ENCODE measurements around the gene LARP4B. TPM values are rescaled to one million over a fixed set of nuclear protein-coding genes. Genes with fewer than 3 reads are reported as not detected.

LARP4B gene
- total and polyA plus RNA-seq, 2 of the 13 experiments (the other 11 are each of a cell fraction or from before 2014, with no cell fraction given), result 19.5 to 30.2 TPM

DNA sequence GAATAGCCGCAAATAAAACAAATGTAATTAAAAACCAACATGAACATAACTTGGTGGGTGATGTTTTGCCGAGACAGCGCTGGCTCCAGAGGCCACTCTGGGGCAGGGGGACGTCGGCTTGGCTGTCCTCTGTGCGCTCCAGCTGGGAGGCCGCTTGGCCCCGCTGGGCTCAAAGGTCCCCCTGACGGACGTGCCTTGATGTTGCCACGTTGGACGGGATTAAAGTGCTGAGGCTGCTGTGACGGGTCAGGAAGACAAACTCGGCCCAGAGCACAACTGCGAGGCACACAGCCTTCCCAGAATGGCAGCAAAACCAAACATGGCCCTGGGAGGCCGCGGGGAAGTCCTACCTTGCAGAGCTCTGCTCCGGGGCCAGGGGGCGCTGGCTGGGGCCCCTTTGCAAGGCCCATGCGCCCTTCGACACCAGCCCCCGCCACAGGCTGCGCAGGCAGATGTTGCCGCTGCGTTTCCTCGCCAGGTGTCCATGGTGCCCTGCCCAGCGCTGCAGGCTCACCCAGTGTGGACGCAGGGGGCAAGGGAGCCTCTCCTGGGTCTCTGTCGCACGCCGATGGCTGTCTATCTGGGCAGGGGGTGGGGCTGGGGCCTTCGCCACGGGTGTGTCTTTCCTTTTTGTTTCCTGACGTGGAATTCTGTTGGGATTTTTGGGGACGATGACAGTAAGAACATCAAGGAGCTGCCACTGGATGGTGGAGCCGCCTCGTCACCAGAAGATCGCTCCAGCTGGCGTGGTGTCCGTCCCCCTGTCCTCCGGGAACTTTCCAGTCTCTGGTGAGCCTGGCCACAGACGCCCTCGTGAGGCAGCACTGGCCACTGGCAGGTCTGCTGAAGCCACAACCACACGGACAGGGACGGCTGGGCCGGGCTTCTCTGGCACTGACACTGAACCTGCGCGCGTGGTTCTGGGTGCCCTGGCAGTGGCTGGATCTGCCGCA, 142.4 kb downstream of the LARP4B start (continued):
- TF ChIP-seq, protein P1, sequence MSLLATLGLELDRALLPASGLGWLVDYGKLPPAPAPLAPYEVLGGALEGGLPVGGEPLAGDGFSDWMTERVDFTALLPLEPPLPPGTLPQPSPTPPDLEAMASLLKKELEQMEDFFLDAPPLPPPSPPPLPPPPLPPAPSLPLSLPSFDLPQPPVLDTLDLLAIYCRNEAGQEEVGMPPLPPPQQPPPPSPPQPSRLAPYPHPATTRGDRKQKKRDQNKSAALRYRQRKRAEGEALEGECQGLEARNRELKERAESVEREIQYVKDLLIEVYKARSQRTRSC (CRISPR knock-in tag; IDR thresholded peaks at IDR 0.05; ENCODE audit: low read depth), result no peak
- TF ChIP-seq ESRRA (CRISPR knock-in tag; IDR thresholded peaks at IDR 0.05; ENCODE audit: low read depth), result peak; percentile 50; the same call in 1 of the 2 replicates
- peak; percentile 52; the same call in 1 of the 2 replicates for TF ChIP-seq ZNF556 (CRISPR knock-in tag; IDR thresholded peaks at IDR 0.05; ENCODE audit: borderline replicate concordance)
- peak; percentile 64 for TF ChIP-seq TCF7 (IDR thresholded peaks at IDR 0.05; ENCODE audit: low read depth)
- TF ChIP-seq MAF1 (CRISPR knock-in tag; IDR thresholded peaks at IDR 0.05; ENCODE audit: borderline replicate concordance), result no peak
- TF ChIP-seq, protein P2, sequence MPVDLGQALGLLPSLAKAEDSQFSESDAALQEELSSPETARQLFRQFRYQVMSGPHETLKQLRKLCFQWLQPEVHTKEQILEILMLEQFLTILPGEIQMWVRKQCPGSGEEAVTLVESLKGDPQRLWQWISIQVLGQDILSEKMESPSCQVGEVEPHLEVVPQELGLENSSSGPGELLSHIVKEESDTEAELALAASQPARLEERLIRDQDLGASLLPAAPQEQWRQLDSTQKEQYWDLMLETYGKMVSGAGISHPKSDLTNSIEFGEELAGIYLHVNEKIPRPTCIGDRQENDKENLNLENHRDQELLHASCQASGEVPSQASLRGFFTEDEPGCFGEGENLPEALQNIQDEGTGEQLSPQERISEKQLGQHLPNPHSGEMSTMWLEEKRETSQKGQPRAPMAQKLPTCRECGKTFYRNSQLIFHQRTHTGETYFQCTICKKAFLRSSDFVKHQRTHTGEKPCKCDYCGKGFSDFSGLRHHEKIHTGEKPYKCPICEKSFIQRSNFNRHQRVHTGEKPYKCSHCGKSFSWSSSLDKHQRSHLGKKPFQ (CRISPR knock-in tag; IDR thresholded peaks at IDR 0.05; ENCODE audit: insufficient replicate concordance), result no peak
- no peak for TF ChIP-seq NR3C1 (CRISPR knock-in tag; IDR thresholded peaks at IDR 0.05)
- TF ChIP-seq, protein P3, sequence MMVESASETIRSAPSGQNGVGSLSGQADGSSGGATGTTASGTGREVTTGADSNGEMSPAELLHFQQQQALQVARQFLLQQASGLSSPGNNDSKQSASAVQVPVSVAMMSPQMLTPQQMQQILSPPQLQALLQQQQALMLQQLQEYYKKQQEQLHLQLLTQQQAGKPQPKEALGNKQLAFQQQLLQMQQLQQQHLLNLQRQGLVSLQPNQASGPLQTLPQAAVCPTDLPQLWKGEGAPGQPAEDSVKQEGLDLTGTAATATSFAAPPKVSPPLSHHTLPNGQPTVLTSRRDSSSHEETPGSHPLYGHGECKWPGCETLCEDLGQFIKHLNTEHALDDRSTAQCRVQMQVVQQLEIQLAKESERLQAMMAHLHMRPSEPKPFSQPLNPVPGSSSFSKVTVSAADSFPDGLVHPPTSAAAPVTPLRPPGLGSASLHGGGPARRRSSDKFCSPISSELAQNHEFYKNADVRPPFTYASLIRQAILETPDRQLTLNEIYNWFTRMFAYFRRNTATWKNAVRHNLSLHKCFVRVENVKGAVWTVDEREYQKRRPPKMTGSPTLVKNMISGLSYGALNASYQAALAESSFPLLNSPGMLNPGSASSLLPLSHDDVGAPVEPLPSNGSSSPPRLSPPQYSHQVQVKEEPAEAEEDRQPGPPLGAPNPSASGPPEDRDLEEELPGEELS (CRISPR knock-in tag; IDR thresholded peaks at IDR 0.05), result peak; percentile 42; the same call in 1 of the 2 replicates
- no peak for TF ChIP-seq EED (CRISPR knock-in tag; IDR thresholded peaks at IDR 0.05)
- TF ChIP-seq ZNF570 (CRISPR knock-in tag; IDR thresholded peaks at IDR 0.05; ENCODE audit: borderline replicate concordance), result no peak
- no peak for TF ChIP-seq ZSCAN20 (CRISPR knock-in tag; IDR thresholded peaks at IDR 0.05; ENCODE audit: borderline replicate concordance)
- no peak for TF ChIP-seq SETDB1 (CRISPR knock-in tag; IDR thresholded peaks at IDR 0.05; ENCODE audit: borderline replicate concordance)
- TF ChIP-seq SP1 (IDR thresholded peaks at IDR 0.05), result no peak
- TF ChIP-seq SP1 (CRISPR knock-in tag; IDR thresholded peaks at IDR 0.05), result no peak
- TF ChIP-seq SMARCC2 (IDR thresholded peaks at IDR 0.05), result no peak
- no peak for TF ChIP-seq ELF4 (CRISPR knock-in tag; IDR thresholded peaks at IDR 0.05; ENCODE audit: borderline replicate concordance)
- no peak for TF ChIP-seq ZNF235 (CRISPR knock-in tag; IDR thresholded peaks at IDR 0.05; ENCODE audit: borderline replicate concordance)
- TF ChIP-seq, protein P4, sequence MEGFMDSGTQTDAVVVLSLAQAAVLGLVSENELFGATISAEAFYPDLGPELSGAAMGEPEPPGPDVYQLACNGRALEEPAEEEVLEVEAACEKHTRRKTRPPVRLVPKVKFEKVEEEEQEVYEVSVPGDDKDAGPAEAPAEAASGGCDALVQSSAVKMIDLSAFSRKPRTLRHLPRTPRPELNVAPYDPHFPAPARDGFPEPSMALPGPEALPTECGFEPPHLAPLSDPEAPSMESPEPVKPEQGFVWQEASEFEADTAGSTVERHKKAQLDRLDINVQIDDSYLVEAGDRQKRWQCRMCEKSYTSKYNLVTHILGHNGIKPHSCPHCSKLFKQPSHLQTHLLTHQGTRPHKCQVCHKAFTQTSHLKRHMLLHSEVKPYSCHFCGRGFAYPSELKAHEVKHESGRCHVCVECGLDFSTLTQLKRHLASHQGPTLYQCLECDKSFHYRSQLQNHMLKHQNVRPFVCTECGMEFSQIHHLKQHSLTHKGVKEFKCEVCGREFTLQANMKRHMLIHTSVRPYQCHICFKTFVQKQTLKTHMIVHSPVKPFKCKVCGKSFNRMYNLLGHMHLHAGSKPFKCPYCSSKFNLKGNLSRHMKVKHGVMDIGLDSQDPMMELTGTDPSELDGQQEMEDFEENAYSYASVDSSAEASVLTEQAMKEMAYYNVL (CRISPR knock-in tag; IDR thresholded peaks at IDR 0.05; ENCODE audit: borderline replicate concordance), result peak; percentile 21; the same call in 1 of the 2 replicates
- no peak for TF ChIP-seq KLF15 (CRISPR knock-in tag; IDR thresholded peaks at IDR 0.05; ENCODE audit: borderline replicate concordance)
- no peak for TF ChIP-seq ZNF33B (CRISPR knock-in tag; IDR thresholded peaks at IDR 0.05)
- no peak for TF ChIP-seq ZNF230 (CRISPR knock-in tag; IDR thresholded peaks at IDR 0.05)
- no peak for TF ChIP-seq PTBP1 (IDR thresholded peaks at IDR 0.05; ENCODE audit: low read depth, low read length, poor library complexity, severe bottlenecking)
